ENCODE results near the gene CD200R1. TPM values are rescaled to one million over a fixed set of nuclear protein-coding genes. Genes with fewer than 3 reads are reported as not detected.
"Not testable (repeated sequence)": the region's sequence is repeated elsewhere in the genome, so short reads cannot be mapped to it uniquely, and the experiment has no call there.

The CD200R1 gene
- total RNA-seq, 1 donor from 2014 or later: 0.18 TPM

DNA sequence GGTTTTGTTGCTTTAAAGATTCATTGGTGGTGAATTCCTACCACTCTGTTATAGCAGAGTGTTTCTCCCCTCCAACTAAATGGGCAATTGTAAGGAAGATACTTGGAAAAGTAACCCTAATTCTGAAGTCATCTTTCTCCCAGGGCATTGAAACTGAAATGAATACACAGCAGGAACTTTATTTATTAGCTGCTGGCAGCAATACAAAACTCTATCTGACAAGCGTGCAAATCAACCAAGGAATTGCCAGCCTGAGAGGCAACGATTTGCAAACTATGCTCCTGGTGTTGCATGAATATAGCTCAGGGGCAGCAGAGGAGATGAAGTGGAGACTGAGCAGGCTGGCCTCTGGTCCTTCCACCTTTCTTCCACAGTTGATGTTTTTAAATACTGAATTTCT lies 48.9 kb downstream of the CD200R1 start:
- TF ChIP-seq CTCF (IDR thresholded peaks at IDR 0.05; ENCODE audit: unreplicated experiment): no peak
- Mint-ChIP-seq H3K4me1 (ENCODE audit: unreplicated experiment) (no peaks in the 10 kb centered on the region), H3K9me3 (ENCODE audit: unreplicated experiment) (no peaks in the 10 kb centered on the region), H3K27ac (ENCODE audit: unreplicated experiment) (no peak overlapping the region), H3K27me3 (ENCODE audit: unreplicated experiment) (no peaks in the 10 kb centered on the region), H3K36me3 (ENCODE audit: low read depth, unreplicated experiment) (no peaks in the 10 kb centered on the region), H3K4me3 (ENCODE audit: unreplicated experiment) (no peak overlapping the region)
- DNase-seq (ENCODE audit: low spot score): no peak

DNA sequence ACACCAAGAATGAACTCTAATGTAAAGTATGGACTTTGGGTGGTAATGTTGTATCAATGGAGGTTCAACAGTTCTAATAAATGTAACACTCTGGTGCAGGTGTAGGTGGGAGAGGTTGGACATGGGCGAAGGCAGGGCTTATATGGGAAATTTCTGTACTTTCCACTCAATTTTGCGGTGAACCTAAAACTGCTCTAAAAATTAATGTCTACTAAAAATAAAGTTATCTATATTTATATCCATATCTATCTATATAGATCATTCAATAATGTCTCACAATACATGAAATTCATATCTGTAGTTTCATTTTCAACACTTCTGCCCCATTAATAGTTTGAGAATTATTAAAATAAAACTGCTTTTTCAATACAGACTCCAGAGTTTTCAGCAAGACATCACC lies 49.3 kb downstream of the CD200R1 start:
- Mint-ChIP-seq H3K4me1 (ENCODE audit: unreplicated experiment) (no peaks in the 10 kb centered on the region), H3K27me3 (ENCODE audit: unreplicated experiment) (no peaks in the 10 kb centered on the region), H3K9me3 (ENCODE audit: unreplicated experiment) (no peaks in the 10 kb centered on the region), H3K4me3 (ENCODE audit: unreplicated experiment) (no peak overlapping the region), H3K27ac (ENCODE audit: unreplicated experiment) (no peak overlapping the region), H3K36me3 (ENCODE audit: low read depth, unreplicated experiment) (no peaks in the 10 kb centered on the region)
- no peak for DNase-seq (ENCODE audit: low spot score)
- no peak for TF ChIP-seq CTCF (IDR thresholded peaks at IDR 0.05; ENCODE audit: unreplicated experiment)

DNA sequence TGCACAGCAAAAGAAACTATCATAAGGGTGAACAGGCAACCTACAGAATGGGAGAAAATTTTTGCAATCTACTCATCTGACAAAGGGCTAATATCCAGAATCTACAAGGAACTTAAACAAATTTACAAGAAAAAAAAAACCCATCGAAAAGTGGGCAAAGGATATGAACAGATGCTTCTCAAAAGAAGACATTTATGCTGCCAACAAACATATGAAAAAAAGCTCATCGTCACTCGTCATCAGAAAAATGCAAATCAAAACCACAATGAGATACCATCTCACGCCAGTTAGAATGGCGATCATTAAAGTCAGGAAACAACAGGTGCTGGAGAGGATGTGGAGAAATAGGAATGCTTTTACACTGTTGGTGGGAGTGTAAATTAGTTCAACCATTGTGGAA lies 55.4 kb downstream of the CD200R1 start:
- DNase-seq (ENCODE audit: low spot score); H3K36me3 Mint-ChIP-seq (ENCODE audit: low read depth, unreplicated experiment); H3K9me3 Mint-ChIP-seq (ENCODE audit: unreplicated experiment); H3K4me3 Mint-ChIP-seq (ENCODE audit: unreplicated experiment); H3K27ac Mint-ChIP-seq (ENCODE audit: unreplicated experiment); H3K4me1 Mint-ChIP-seq (ENCODE audit: unreplicated experiment); H3K27me3 Mint-ChIP-seq (ENCODE audit: unreplicated experiment): not testable (repeated sequence)

DNA sequence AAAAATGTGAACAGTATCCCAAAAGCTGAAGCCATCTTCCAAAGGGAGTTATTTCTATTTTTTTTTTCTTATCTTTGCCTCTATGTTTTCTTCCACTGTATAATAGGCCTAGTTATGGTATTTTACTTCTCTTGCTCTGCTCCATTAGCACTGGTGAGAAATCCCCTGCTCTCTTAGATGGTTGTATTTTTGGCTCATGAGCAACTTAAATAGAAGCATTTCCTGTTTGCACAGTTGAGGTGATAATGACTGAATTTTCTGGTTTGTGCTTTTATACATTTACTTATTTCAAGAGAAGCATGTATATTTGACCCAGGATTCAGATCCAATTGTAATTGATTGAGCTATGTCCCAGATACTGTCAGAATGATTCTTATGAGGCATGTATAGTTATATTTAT lies 66.7 kb downstream of the CD200R1 start:
- Mint-ChIP-seq H3K4me3 (ENCODE audit: unreplicated experiment) (no peak overlapping the region), H3K27ac (ENCODE audit: unreplicated experiment) (no peak overlapping the region)

GRCh38 chr3:112904786-112905185 lies 70.1 kb downstream of the CD200R1 start:
- Mint-ChIP-seq H3K27me3 (ENCODE audit: unreplicated experiment) (no peaks in the 10 kb centered on the region), H3K27ac (ENCODE audit: unreplicated experiment) (no peak overlapping the region), H3K9me3 (ENCODE audit: unreplicated experiment) (no peaks in the 10 kb centered on the region), H3K4me1 (ENCODE audit: unreplicated experiment) (no peaks in the 10 kb centered on the region), H3K36me3 (ENCODE audit: low read depth, unreplicated experiment) (no peaks in the 10 kb centered on the region), H3K4me3 (ENCODE audit: unreplicated experiment) (no peak overlapping the region)
- no peak for DNase-seq (ENCODE audit: low spot score)
- TF ChIP-seq CTCF (IDR thresholded peaks at IDR 0.05; ENCODE audit: unreplicated experiment): no peak

More for the DNA sequence above, 66.7 kb downstream of the CD200R1 start:
- no peaks in the 10 kb centered on the region for H3K4me1 Mint-ChIP-seq (ENCODE audit: unreplicated experiment)
- no peaks in the 10 kb centered on the region for H3K36me3 Mint-ChIP-seq (ENCODE audit: low read depth, unreplicated experiment)
- no peaks in the 10 kb centered on the region for H3K27me3 Mint-ChIP-seq (ENCODE audit: unreplicated experiment)
- DNase-seq (ENCODE audit: low spot score): no peak
- H3K9me3 Mint-ChIP-seq (ENCODE audit: unreplicated experiment): no peaks in the 10 kb centered on the region
- TF ChIP-seq CTCF (IDR thresholded peaks at IDR 0.05; ENCODE audit: unreplicated experiment): no peak

DNA sequence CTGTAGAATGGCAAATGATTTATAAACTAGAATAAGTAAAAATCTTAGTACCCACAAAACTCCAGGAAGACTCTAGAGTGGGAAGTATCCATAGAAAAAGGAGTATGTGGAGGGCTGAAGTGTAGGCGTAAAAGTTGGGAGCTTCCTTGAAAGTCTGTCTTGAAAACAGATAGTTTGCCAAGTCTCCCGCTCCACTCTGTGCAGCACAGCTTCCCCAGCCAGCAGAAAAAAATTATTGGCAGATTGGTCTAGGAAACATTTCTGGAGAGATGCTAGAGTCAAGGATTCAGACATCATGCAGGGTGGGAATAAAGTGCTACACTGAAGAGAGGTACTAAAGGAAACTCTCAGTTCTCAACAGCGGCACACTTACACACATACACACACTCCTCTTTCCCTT lies 74.8 kb downstream of the CD200R1 start:
- no peaks in the 10 kb centered on the region for H3K9me3 Mint-ChIP-seq (ENCODE audit: unreplicated experiment)
- no peak for TF ChIP-seq CTCF (IDR thresholded peaks at IDR 0.05; ENCODE audit: unreplicated experiment)
- H3K4me1 Mint-ChIP-seq (ENCODE audit: unreplicated experiment): no peaks in the 10 kb centered on the region
- H3K27me3 Mint-ChIP-seq (ENCODE audit: unreplicated experiment): no peaks in the 10 kb centered on the region
- no peak overlapping the region for H3K4me3 Mint-ChIP-seq (ENCODE audit: unreplicated experiment)
- no peaks in the 10 kb centered on the region for H3K36me3 Mint-ChIP-seq (ENCODE audit: low read depth, unreplicated experiment)
- H3K27ac Mint-ChIP-seq (ENCODE audit: unreplicated experiment): no peak overlapping the region
- no peak for DNase-seq (ENCODE audit: low spot score)
